CD14-positive monocyte (primary cell): ENCODE results near the gene OR5D18. TPM values are rescaled to one million over a fixed set of nuclear protein-coding genes. Genes with fewer than 3 reads are reported as not detected.
"Not testable (repeated sequence)": the region's sequence is repeated elsewhere in the genome, so short reads cannot be mapped to it uniquely, and the experiment has no call there.

Experiments used
- DNase-seq, 3 donors: peaks; one replicate each; pipeline ENCODE4 v3.0.0-alpha.2; 2011 to 2022
- H2AFZ ChIP-seq: 2 replicates; pipeline ENCODE4 v1.6.0; 2012; ENCODE audit warnings: mild to moderate bottlenecking, low read depth, low read length, inconsistent platforms; ENCODE audit not compliant: insufficient read depth, poor library complexity, severe bottlenecking
- H3K27ac ChIP-seq, 2 donors: 1 replicate in 1 of 2; 2 replicates in 1 of 2; pipeline ENCODE4 v1.5.1; 2012 to 2013; ENCODE audit warnings: low read length in 2 of 2, control low read depth in 1 of 2, inconsistent platforms in 1 of 2, low read depth in 1 of 2, mild to moderate bottlenecking in 1 of 2
- H3K27me3 ChIP-seq, 2 donors: one replicate each; pipeline versions ENCODE4 v1.6.0 to v1.6.1; 2011 to 2013; ENCODE audit warnings: low read length in 2 of 2; ENCODE audit not compliant: control insufficient read depth in 2 of 2, insufficient read depth in 2 of 2
- H3K36me3 ChIP-seq, 2 donors: replicated peaks in 1 of 2; 1 replicate in 1 of 2; 2 replicates in 1 of 2; pipeline versions ENCODE4 v1.5.1 to v1.6.1; 2012 to 2013; ENCODE audit warnings: low read length in 2 of 2, control low read depth in 1 of 2, inconsistent platforms in 1 of 2, mild to moderate bottlenecking in 1 of 2; ENCODE audit not compliant: insufficient read depth in 2 of 2, control insufficient read depth in 1 of 2
- H3K4me1 ChIP-seq, 2 donors: 1 replicate in 1 of 2; 2 replicates in 1 of 2; pipeline versions ENCODE4 v1.5.1 to v1.6.1; 2012 to 2013; ENCODE audit warnings: low read length in 2 of 2, control low read depth in 1 of 2, inconsistent platforms in 1 of 2, mild to moderate bottlenecking in 1 of 2, moderate library complexity in 1 of 2; ENCODE audit not compliant: insufficient read depth in 2 of 2, control insufficient read depth in 1 of 2
- H3K4me2 ChIP-seq: replicated peaks from 2 replicates; pipeline ENCODE3; 2012; ENCODE audit warnings: low read length, moderate library complexity, mild to moderate bottlenecking; ENCODE audit not compliant: poor library complexity, severe bottlenecking; ENCODE audit errors: extremely low read depth
- H3K4me3 ChIP-seq, 3 experiments: fragments of 200-600 bp in 1 of 3; sonication (generic) in 1 of 3; replicated peaks in 1 of 3; 1 replicate in 2 of 3; 2 replicates in 1 of 3; pipeline ENCODE4 v1.5.1; 2011 to 2013; ENCODE audit warnings: low read length in 3 of 3, mild to moderate bottlenecking in 3 of 3, control low read depth in 2 of 3, low read depth in 2 of 3, inconsistent platforms in 1 of 3, moderate library complexity in 1 of 3
- H3K79me2 ChIP-seq: 2 replicates; pipeline ENCODE4 v1.6.0; 2012; ENCODE audit warnings: mild to moderate bottlenecking, control low read depth, inconsistent platforms, low read length, moderate library complexity; ENCODE audit not compliant: insufficient read depth
- H3K9ac ChIP-seq: 2 replicates; pipeline ENCODE4 v1.6.0; 2017; ENCODE audit warnings: low read length, mild to moderate bottlenecking; ENCODE audit not compliant: insufficient read depth, poor library complexity, severe bottlenecking
- H3K9me3 ChIP-seq, 2 donors: replicated peaks in 1 of 2; 1 replicate in 1 of 2; 2 replicates in 1 of 2; pipeline versions ENCODE4 v1.5.1 to v1.6.1; 2012 to 2013; ENCODE audit warnings: low read length in 2 of 2, control low read depth in 1 of 2; ENCODE audit not compliant: control insufficient read depth in 1 of 2, insufficient read depth in 1 of 2
- H4K20me1 ChIP-seq: 2 replicates; pipeline ENCODE4 v1.6.0; 2012; ENCODE audit warnings: mild to moderate bottlenecking, low read length, control low read depth, moderate library complexity; ENCODE audit not compliant: insufficient read depth
- H3K27ac Mint-ChIP-seq, 7 donors: one replicate each; pipeline ENCODE4 v1.8.0; 2020; ENCODE audit warnings: mild to moderate bottlenecking in 7 of 7, mixed read lengths in 7 of 7, moderate library complexity in 6 of 7, inconsistent platforms in 2 of 7
- H3K27me3 Mint-ChIP-seq, 3 donors: one replicate each; pipeline ENCODE4 v1.8.0; 2021 to 2022; ENCODE audit warnings: low read depth in 3 of 3, mild to moderate bottlenecking in 3 of 3, mixed read lengths in 3 of 3, moderate library complexity in 3 of 3, inconsistent platforms in 1 of 3
- H3K36me3 Mint-ChIP-seq, 2 donors: one replicate each; pipeline ENCODE4 v1.8.0; 2020; ENCODE audit warnings: mixed read lengths in 2 of 2, inconsistent platforms in 1 of 2, mild to moderate bottlenecking in 1 of 2
- H3K4me1 Mint-ChIP-seq: one replicate; pipeline ENCODE4 v1.8.0; 2020; ENCODE audit warnings: mild to moderate bottlenecking, mixed read lengths
- H3K4me3 Mint-ChIP-seq, 2 donors: one replicate each; pipeline ENCODE4 v1.8.0; 2020; ENCODE audit warnings: mild to moderate bottlenecking in 2 of 2, mixed read lengths in 2 of 2, moderate library complexity in 1 of 2
- H3K9me3 Mint-ChIP-seq, 7 donors: one replicate each; pipeline ENCODE4 v1.8.0; 2020 to 2022; ENCODE audit warnings: mixed read lengths in 7 of 7, mild to moderate bottlenecking in 6 of 7, moderate library complexity in 6 of 7, inconsistent platforms in 2 of 7
- WGBS: methylation state at CpG from one replicate; pipeline ENCODE4 v1.1.5; 2013; ENCODE audit warnings: missing lambda C conversion rate; ENCODE audit not compliant: insufficient coverage; 5-methylcytosine and 5-hydroxymethylcytosine counted together
- intact Hi-C, 2 donors: fragments of 100-400 bp; cut with micrococcal nuclease; formaldehyde crosslinking; loops; one replicate each; pipeline versions ENCODE4 v1.15.0 to v1.15.1; 2023
- polyA plus RNA-seq, 3 donors: library from polyadenylated mRNA; depleted of rRNA in 1 of 3; unstranded in 2 of 3; stranded (reverse) in 1 of 3; fragments of 300-500 nt in 2 of 3; fragments of >200 nt in 1 of 3; fragmentation: Illumina TruSeq in 2 of 3; gene quantifications; 1 replicate in 2 of 3; 2 replicates in 1 of 3; pipeline ENCODE4 v1.2.3, GENCODE V29; 2012 to 2021
- small RNA-seq: library from RNA; depleted of rRNA; stranded (forward); fragments of <200 nt; gene quantifications from one replicate; pipeline ENCODE3, GENCODE V24; 2012; ENCODE audit warnings: low read depth; ENCODE audit not compliant: insufficient read length
- TF ChIP-seq, protein P1 (sequence below): fragments of 200-600 bp; IDR thresholded peaks from one replicate; pipeline ENCODE4 v1.8.0; 2022; ENCODE audit warnings: antibody characterized with exemption, mild to moderate bottlenecking

OR5D18 gene
- polyA plus RNA-seq, 3 donors: not detected

DNA sequence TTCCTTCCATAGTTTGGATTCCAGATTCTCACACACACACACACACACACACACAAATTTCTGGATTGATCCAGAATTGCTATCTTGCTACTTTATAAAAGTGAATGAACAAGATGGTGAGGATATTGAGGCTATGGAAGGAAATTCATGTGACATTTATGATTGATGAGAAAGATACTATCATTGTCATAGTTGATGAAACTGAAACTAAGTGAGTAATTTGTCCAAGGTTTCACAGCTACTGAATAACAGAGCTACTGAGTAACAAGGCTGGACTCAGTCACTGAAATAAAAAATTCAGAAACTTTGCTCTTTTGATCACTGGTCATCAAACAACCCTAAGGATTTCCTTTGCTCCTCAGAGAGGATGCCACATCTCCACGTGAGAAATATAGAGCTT is 35.3 kb downstream of the OR5D18 start:
- Mint-ChIP-seq H3K9me3 (peaks cover 0 to 3% (median 2%) of the 10 kb centered on the region in 7 donors), H3K4me1 (no peaks in the 10 kb centered on the region), H3K27ac (no peak overlapping the region)

DNA sequence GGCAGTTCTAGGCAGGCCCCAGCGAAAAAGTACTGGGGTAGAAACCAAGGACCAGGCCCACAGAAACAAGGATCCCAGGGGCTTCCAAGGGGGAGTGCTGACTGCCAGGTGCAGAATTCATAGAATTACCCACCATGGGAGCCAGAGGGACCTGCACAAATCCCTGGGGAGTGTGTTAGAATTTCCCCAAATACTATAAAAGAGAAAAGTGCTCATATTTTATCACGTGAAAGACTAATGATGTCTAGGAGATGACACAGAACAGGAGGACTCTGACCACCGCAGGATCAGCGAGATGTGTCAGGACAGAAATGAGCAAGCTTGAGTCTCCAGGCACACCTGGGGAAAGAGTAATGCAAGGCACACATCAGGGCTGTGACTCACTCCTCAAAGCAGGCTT is 47.9 kb downstream of the OR5D18 start:
- H3K4me3 ChIP-seq, H3K4me3 Mint-ChIP-seq, H3K27ac ChIP-seq, H3K27me3 Mint-ChIP-seq, H3K4me1 ChIP-seq, DNase-seq, H3K79me2 ChIP-seq, H3K36me3 Mint-ChIP-seq, H3K4me2 ChIP-seq, H3K27ac Mint-ChIP-seq, H3K27me3 ChIP-seq, H4K20me1 ChIP-seq, intact Hi-C loops, H3K36me3 ChIP-seq, H3K9ac ChIP-seq, H3K4me1 Mint-ChIP-seq, H2AFZ ChIP-seq: not testable (repeated sequence)
- peaks cover 8 to 26% of the 10 kb centered on the region in 2 donors for H3K9me3 ChIP-seq
- WGBS: 40% methylated on average over 1 of the region's 4 CpGs
- H3K9me3 Mint-ChIP-seq: peaks cover 4 to 39% (median 22%) of the 10 kb centered on the region in 7 donors

More for the DNA sequence above, 35.3 kb downstream of the OR5D18 start:
- H3K36me3 ChIP-seq: no peaks in the 10 kb centered on the region
- Mint-ChIP-seq H3K36me3 (no peaks in the 10 kb centered on the region), H3K4me3 (no peak overlapping the region), H3K27me3 (no peaks in the 10 kb centered on the region)
- H3K4me1 ChIP-seq: no peaks in the 10 kb centered on the region
- no peak for DNase-seq
- H3K27ac ChIP-seq: no peak overlapping the region
- TF ChIP-seq, protein P1, sequence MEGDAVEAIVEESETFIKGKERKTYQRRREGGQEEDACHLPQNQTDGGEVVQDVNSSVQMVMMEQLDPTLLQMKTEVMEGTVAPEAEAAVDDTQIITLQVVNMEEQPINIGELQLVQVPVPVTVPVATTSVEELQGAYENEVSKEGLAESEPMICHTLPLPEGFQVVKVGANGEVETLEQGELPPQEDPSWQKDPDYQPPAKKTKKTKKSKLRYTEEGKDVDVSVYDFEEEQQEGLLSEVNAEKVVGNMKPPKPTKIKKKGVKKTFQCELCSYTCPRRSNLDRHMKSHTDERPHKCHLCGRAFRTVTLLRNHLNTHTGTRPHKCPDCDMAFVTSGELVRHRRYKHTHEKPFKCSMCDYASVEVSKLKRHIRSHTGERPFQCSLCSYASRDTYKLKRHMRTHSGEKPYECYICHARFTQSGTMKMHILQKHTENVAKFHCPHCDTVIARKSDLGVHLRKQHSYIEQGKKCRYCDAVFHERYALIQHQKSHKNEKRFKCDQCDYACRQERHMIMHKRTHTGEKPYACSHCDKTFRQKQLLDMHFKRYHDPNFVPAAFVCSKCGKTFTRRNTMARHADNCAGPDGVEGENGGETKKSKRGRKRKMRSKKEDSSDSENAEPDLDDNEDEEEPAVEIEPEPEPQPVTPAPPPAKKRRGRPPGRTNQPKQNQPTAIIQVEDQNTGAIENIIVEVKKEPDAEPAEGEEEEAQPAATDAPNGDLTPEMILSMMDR: no peak
- intact Hi-C loops: no loop called here
- H3K9me3 ChIP-seq: peaks cover 5 to 13% of the 10 kb centered on the region in 2 donors
- WGBS: no CpG with 5 or more reads among the region's 1 CpG
- no peaks in the 10 kb centered on the region for H3K79me2 ChIP-seq
- H4K20me1 ChIP-seq: no peaks in the 10 kb centered on the region
- H2AFZ ChIP-seq: no peak overlapping the region
- no peak overlapping the region for H3K4me3 ChIP-seq
- H3K4me2 ChIP-seq: no peak overlapping the region
- H3K9ac ChIP-seq: no peak overlapping the region
- no peaks in the 10 kb centered on the region for H3K27me3 ChIP-seq

Small RNA genes within 50 kb of the gene (small RNA-seq; reads per million reads assigned to genes)
- not detected for gene AC036111.3

Other genes starting within 250 kb of the OR5D18 start
- not detected for gene OR4C16, start 247.5 kb upstream of the OR5D18 start, polyA plus RNA-seq
- gene OR4C11, start 212.0 kb upstream of the OR5D18 start, polyA plus RNA-seq: not detected
- not detected for gene OR4P4, start 184.5 kb upstream of the OR5D18 start, polyA plus RNA-seq
- not detected for gene OR4S2, start 171.3 kb upstream of the OR5D18 start, polyA plus RNA-seq
- not detected for gene OR4C6, start 157.4 kb upstream of the OR5D18 start, polyA plus RNA-seq
- not detected for gene OR5D13, start 46.2 kb upstream of the OR5D18 start, polyA plus RNA-seq
- gene OR5D14, start 24.1 kb upstream of the OR5D18 start, polyA plus RNA-seq: not detected
- gene OR5L1, start 8.3 kb upstream of the OR5D18 start, polyA plus RNA-seq: not detected
- gene OR5L2, start 7.6 kb downstream of the OR5D18 start, polyA plus RNA-seq: not detected
- gene OR5D16, start 19.1 kb downstream of the OR5D18 start, polyA plus RNA-seq: not detected
- gene TRIM51, start 63.7 kb downstream of the OR5D18 start, polyA plus RNA-seq: not detected
- not detected for gene OR5W2, start 95.0 kb downstream of the OR5D18 start, polyA plus RNA-seq
- gene OR5I1, start 116.8 kb downstream of the OR5D18 start, polyA plus RNA-seq: not detected
- gene OR10AG1, start 150.3 kb downstream of the OR5D18 start, polyA plus RNA-seq: not detected
- not detected for gene OR5F1, start 175.0 kb downstream of the OR5D18 start, polyA plus RNA-seq
- not detected for gene OR5AS1, start 208.0 kb downstream of the OR5D18 start, polyA plus RNA-seq